Bronchial epithelial cell (primary cell): ENCODE results near the gene MAB21L3. TPM values are rescaled to one million over a fixed set of nuclear protein-coding genes. Genes with fewer than 3 reads are reported as not detected.

Experiments used
- DNase-seq: peaks from one replicate; pipeline ENCODE4 v3.0.0-alpha.2; 2010; ENCODE audit warnings: low read depth
- FAIRE-seq: peaks from 2 replicates; lab custom pipeline; 2011; peaks lifted over from hg19 to GRCh38; lab: Jason Lieb, UNC
- H3K27me3 ChIP-seq: 2 replicates; pipeline ENCODE4 v1.5.1; 2011; ENCODE audit warnings: low read length; ENCODE audit not compliant: control insufficient read depth, insufficient read depth
- H3K36me3 ChIP-seq: 2 replicates; pipeline ENCODE4 v1.5.1; 2011; ENCODE audit warnings: low read length; ENCODE audit not compliant: control insufficient read depth, insufficient read depth
- H3K4me3 ChIP-seq: 2 replicates; pipeline ENCODE4 v1.5.1; 2011; ENCODE audit warnings: mild to moderate bottlenecking, low read depth, low read length, control low read depth
- total RNA-seq: library from RNA; depleted of rRNA; stranded (reverse); fragments of >200 nt; gene quantifications from 2 replicates; pipeline ENCODE4 v1.2.1, GENCODE V29; 2014
- TF ChIP-seq, protein P1 (sequence below): IDR thresholded peaks from 2 replicates; pipeline ENCODE4 v1.5.1; 2011; ENCODE audit warnings: mild to moderate bottlenecking, moderate library complexity, low read length, control low read depth, inconsistent platforms; ENCODE audit not compliant: insufficient read depth, severe bottlenecking

MAB21L3 gene
- total RNA-seq, 1 donor from 2014 or later, result 0.53 TPM

DNA sequence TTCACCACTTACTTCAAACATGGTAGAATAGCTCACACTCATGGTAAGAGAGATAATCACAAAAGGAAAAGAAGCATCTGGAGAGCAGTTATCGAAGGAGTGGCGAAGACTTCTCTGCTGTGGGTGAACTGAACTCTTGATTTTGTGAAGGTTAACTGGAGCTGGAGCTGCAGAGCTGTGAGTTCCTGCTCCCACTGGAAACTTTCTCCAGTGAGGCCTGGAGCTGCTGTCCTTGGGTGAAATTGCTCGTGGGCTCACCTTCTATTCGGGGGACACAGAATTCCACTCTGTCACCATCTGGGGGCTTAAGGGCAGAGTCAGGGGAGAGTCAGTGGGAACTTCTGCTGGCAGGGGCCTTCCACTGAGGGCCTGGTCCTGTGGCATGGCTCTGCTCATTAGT is 45.9 kb downstream of the MAB21L3 start:
- Histone ChIP-seq H3K27me3 (peaks cover 3% of the 10 kb centered on the region), H3K36me3 (no peaks in the 10 kb centered on the region), H3K4me3 (no peak overlapping the region)
- TF ChIP-seq, protein P1, sequence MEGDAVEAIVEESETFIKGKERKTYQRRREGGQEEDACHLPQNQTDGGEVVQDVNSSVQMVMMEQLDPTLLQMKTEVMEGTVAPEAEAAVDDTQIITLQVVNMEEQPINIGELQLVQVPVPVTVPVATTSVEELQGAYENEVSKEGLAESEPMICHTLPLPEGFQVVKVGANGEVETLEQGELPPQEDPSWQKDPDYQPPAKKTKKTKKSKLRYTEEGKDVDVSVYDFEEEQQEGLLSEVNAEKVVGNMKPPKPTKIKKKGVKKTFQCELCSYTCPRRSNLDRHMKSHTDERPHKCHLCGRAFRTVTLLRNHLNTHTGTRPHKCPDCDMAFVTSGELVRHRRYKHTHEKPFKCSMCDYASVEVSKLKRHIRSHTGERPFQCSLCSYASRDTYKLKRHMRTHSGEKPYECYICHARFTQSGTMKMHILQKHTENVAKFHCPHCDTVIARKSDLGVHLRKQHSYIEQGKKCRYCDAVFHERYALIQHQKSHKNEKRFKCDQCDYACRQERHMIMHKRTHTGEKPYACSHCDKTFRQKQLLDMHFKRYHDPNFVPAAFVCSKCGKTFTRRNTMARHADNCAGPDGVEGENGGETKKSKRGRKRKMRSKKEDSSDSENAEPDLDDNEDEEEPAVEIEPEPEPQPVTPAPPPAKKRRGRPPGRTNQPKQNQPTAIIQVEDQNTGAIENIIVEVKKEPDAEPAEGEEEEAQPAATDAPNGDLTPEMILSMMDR, result no peak
- DNase-seq (no peak), FAIRE-seq (no peak)

DNA sequence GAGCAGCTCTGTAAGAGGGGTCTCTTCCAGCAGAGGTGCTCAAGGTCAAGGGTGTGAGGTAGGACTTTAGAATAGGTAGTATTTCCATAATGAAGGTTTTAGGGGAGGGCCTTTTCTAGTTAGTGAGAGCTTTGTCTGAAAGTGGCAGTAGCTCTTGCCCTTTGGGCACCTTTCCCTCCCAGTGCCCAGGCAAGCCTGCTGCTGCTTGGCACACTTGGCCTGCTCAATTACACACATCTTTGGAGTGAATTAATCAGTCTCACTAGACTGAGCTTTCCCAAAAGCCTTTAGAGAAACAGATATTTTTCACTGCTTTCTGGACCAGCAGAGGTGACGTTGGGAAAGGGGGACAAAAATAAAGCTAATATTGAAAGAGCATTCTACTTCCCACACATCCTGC is 48.0 kb downstream of the MAB21L3 start:
- Histone ChIP-seq H3K4me3 (no peak overlapping the region), H3K36me3 (no peaks in the 10 kb centered on the region), H3K27me3 (peaks cover 3% of the 10 kb centered on the region)
- no peak for FAIRE-seq
- TF ChIP-seq, protein P1, result no peak
- no peak for DNase-seq

DNA sequence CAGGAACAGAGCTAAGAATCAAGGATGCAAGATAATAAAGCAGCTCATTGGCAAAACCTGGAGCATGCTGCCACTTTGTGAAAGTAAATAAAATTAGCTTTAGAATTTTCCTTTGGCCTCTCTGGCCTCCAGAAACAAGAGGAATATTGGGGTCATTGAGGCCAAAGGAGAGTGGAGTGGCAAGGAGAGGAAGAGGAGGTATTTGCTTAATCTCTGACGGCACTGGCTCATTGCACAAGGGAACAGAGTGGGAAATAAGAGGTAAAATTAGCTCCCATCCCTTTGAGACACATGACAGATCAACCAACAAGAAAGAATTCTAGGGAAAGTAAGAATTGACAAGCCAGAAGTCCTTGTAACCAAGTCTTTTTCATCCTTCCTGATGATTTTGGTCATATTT is 48.4 kb downstream of the MAB21L3 start:
- TF ChIP-seq, protein P1, result no peak
- Histone ChIP-seq H3K27me3 (peaks cover 3% of the 10 kb centered on the region), H3K4me3 (no peak overlapping the region), H3K36me3 (no peaks in the 10 kb centered on the region)
- FAIRE-seq (no peak), DNase-seq (no peak)

DNA sequence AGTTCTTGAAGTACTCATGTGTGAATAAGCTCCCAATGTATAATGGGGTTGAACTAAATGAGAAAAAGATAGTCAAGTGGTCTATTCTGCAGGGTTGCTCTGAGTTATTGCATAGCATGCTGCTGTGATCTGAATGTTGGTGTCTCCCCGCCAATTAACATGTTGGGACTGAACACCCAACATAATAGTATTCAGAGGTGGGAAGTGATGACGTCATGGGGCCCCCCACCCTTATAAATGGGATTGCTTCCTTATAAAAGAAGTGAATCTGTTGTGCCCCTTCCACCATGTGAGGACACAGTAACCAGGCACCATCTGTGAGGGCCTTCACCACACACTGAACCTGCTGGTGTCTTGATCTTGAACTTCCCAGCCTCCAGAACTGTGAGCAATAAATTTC is 50.2 kb downstream of the MAB21L3 start:
- H3K27me3 ChIP-seq, result peaks cover 3% of the 10 kb centered on the region
- TF ChIP-seq, protein P1, result no peak
- no peak for DNase-seq
- H3K4me3 ChIP-seq, result no peak overlapping the region
- no peaks in the 10 kb centered on the region for H3K36me3 ChIP-seq
- FAIRE-seq, result no peak

DNA sequence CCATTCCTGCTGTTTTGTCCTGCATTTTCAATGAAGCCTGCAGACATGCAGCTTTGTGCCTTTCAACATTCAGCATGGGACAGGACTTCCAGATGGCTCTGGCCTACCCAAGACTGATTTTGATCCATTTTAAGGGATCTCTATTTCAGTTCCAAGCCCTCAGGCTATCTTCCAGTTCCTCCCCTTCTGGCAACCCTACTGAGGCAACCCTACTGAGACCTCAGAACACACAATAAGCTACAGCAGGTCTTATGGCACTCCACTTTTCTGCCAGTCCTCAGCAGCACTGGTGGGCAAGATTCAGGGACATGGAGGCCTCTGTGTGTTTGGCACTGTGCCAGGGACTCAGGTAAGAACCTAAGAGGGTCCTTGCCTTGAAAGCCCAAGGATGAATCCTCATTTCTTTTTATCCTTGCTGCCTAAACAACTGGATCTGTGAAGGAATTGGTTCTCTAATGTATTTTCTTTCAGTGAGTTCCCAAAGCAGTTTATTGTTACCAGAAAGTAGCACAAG is 50.7 kb downstream of the MAB21L3 start:
- no peak for DNase-seq
- H3K4me3 ChIP-seq, result no peak overlapping the region
- FAIRE-seq, result no peak
- peaks cover 3% of the 10 kb centered on the region for H3K27me3 ChIP-seq
- no peaks in the 10 kb centered on the region for H3K36me3 ChIP-seq
- TF ChIP-seq, protein P1, result no peak

DNA sequence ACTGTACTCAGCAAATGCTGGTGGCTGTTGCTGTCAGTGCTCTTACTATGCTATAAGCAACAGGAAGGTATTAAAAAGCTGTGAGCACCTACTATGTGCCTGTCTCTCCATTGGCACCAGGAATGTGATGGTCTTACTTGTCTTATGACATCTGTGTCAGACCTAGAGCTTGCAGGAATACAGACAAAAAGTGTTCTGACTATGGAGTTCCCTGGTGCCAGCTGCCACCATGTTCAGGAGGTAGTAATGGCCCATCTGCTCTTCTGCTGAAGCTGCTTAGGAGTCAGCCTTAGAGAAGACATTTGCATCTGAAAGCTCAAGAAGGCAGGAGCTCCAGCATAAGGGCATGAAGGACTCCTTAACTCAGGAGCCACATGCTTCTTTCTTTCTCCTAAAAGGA is 52.3 kb downstream of the MAB21L3 start:
- DNase-seq (no peak), FAIRE-seq (no peak)
- TF ChIP-seq, protein P1, result no peak
- Histone ChIP-seq H3K36me3 (no peaks in the 10 kb centered on the region), H3K27me3 (no peaks in the 10 kb centered on the region), H3K4me3 (no peak overlapping the region)
